Activated T-helper 1 cell treated with anti-CD3 and anti-CD28 coated beads, Interleukin-2, amount 50 U/mL, for 16 hours (primary cell): ENCODE results near the gene CCDC27.

Experiments used
- DNase-seq, 2 donors: peaks; one replicate each; pipeline ENCODE4 v3.0.0-alpha.2; 2020; ENCODE audit warnings: low read depth in 1 of 2, low spot score in 1 of 2

The CCDC27 gene

GRCh38 chr1:3817138-3817740, 65.0 kb downstream of the CCDC27 start:
- no peak for DNase-seq

GRCh38 chr1:3817821-3818597, 65.8 kb downstream of the CCDC27 start:
- DNase-seq: no peak

DNA sequence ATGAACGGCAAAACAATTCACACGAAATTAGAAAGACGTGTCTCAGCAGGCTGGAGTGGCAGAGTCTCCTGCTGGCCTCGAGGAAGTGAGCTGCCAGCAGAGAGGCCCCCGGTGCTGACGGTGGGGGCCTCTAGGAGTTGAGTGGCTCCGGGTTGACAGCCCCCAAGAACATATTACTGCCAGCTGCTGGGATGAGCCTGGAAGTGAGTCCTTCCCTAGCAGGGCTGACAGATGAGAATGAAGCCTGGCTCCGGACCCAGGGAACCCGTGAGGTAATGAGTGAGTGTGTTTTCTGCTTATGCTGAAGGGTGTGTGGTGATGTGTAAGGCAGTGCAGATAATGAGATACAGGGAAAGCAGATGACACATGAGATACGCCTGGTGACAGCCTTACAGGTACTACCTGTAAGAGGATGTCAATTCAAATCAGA, 67.5 kb downstream of the CCDC27 start:
- DNase-seq: no peak

DNA sequence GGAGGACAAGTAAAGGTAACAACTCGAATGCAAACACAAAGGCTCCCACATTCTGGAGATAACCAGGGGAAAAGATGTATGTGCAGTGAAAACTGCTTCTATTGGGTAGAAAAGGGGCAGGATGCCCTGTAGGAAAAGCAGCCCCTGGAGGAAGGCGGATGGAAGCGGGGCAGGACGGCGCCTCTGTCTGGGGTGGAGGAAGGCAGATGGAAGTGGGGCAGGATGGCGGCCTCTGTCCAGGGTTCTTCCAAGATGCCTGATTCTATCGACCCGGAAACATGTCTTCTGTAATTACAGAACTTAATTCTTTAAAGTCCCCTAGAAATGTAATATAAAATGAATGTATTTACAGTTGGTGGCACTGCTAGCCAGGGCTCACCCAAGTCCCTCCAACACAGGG, 68.1 kb downstream of the CCDC27 start:
- no peak for DNase-seq

GRCh38 chr1:3821004-3821403, 68.8 kb downstream of the CCDC27 start:
- no peak for DNase-seq
